RWPE2 (cell line): Measurements from ENCODE around the gene PSAP.

Experiments
- ATAC-seq: fragments of 200-7000 bp; cut with Tn5 transposase; 3 replicates; pipeline ENCODE4 v1.9.1; 2021; ENCODE audit warnings: low read depth
- DNase-seq: peaks from one replicate; pipeline ENCODE4 v3.0.0-alpha.2; 2020; ENCODE audit warnings: low spot score
- H3K27ac ChIP-seq: fragments of 450-650 bp; 2 replicates; pipeline ENCODE4 v1.5.1; 2017; ENCODE audit warnings: mild to moderate bottlenecking; ENCODE audit not compliant: poor library complexity, severe bottlenecking
- H3K27me3 ChIP-seq: fragments of 250-450 bp; sonication (Bioruptor Pico); 2 replicates; pipeline ENCODE4 v1.5.1; 2021; ENCODE audit warnings: mild to moderate bottlenecking, moderate library complexity; ENCODE audit not compliant: insufficient read depth, poor library complexity, severe bottlenecking
- H3K36me3 ChIP-seq: fragments of 250-450 bp; sonication (Bioruptor Pico); 2 replicates; pipeline ENCODE4 v1.5.1; 2020; ENCODE audit warnings: low read depth, mild to moderate bottlenecking, moderate library complexity
- H3K4me1 ChIP-seq: fragments of 250-450 bp; sonication (Bioruptor Pico); 2 replicates; pipeline ENCODE4 v1.5.1; 2021; ENCODE audit warnings: mild to moderate bottlenecking, moderate library complexity; ENCODE audit not compliant: insufficient read depth, poor library complexity, severe bottlenecking
- H3K4me3 ChIP-seq: fragments of 250-450 bp; sonication (Bioruptor Pico); 2 replicates; pipeline ENCODE4 v1.5.1; 2021; ENCODE audit warnings: mild to moderate bottlenecking, moderate library complexity; ENCODE audit not compliant: severe bottlenecking
- H3K9me3 ChIP-seq: fragments of 250-450 bp; sonication (Bioruptor Pico); 2 replicates; pipeline ENCODE4 v1.5.1; 2021; ENCODE audit warnings: mild to moderate bottlenecking, moderate library complexity; ENCODE audit not compliant: severe bottlenecking
- CTCF ChIP-seq: fragments of 450-650 bp; IDR thresholded peaks from one replicate; pipeline ENCODE4 v1.5.1; 2017; ENCODE audit warnings: mild to moderate bottlenecking, moderate library complexity; ENCODE audit not compliant: poor library complexity, severe bottlenecking

Gene PSAP

GRCh38 chr10:71774916-71775702, 75.9 kb downstream of the PSAP start:
- no peaks in the 10 kb centered on the region for H3K36me3 ChIP-seq
- H3K4me1 ChIP-seq: peaks cover 19% of the 10 kb centered on the region
- no peak overlapping the region for H3K4me3 ChIP-seq
- H3K27me3 ChIP-seq: no peaks in the 10 kb centered on the region
- TF ChIP-seq CTCF: no peak
- no peaks in the 10 kb centered on the region for H3K9me3 ChIP-seq
- DNase-seq (no peak), ATAC-seq (no peak)
- H3K27ac ChIP-seq: no peak overlapping the region

- Histone ChIP-seq H3K9me3 (no peaks in the 10 kb centered on the region), H3K27me3 (no peaks in the 10 kb centered on the region), H3K4me1 (peaks cover 32% of the 10 kb centered on the region), H3K27ac (peak within 1 kb of the TSS; percentile 27), H3K4me3 (peak within 1 kb of the TSS; percentile 36), H3K36me3 (no peaks in the 10 kb centered on the region)
- ATAC-seq (peak; percentile 62), DNase-seq (no peak)
- TF ChIP-seq CTCF: peak; percentile 87
Measured at GRCh38 chr10:71773221-71773971, 77.7 kb downstream of the PSAP start, which contains the start of gene VSIR. VSIR (minus strand) TSS chr10:71773520; CDS start chr10:71773439, 81 bp downstream.

GRCh38 chr10:71772832-71773220, 78.2 kb downstream of the PSAP start:
- Histone ChIP-seq H3K9me3 (no peaks in the 10 kb centered on the region), H3K36me3 (no peaks in the 10 kb centered on the region), H3K27me3 (no peaks in the 10 kb centered on the region), H3K27ac (peak overlapping the region; percentile 27), H3K4me1 (peaks cover 38% of the 10 kb centered on the region), H3K4me3 (peak overlapping the region; percentile 36)
- TF ChIP-seq CTCF: no peak
- DNase-seq (no peak), ATAC-seq (peak; percentile 1; the same call in 2 of the 3 replicates)

DNA sequence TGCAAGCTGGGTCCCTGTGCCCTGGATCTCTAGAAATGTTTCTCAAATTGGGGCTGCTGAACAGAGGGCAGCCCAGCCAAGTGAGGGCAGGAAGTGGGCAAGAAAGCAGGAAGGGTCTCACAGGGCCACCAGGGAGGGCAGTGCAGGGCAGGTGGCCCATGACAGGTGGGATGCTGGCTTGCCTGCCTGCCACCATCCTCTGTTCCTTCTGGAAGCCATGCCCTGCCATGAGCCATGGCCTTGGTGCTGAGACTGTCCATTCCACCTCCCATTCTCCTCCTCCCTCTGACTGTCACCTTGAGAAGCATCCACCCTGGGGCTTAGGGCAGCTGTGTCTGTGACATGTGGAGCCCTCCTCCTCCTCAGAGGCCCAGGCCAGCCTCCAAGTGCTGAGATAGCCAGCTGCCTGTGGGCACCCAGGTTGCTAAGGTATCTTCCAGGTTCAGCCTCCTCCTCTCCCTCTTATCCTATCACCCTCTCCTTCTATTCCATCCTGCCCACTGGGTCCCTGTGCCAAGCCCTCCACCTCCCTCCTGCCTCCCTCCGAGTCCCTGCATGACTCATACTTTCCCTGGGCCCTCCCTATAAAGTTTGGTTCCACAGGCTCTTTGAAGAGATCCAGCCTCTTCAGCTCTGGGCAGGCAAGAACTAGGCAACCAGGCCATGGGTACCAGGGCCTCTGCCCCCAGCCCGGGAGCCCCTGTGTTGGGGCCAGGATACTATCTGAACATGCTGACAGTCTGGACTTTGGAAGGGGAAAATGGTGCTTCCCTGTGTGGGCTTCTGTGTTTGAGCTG, 79.0 kb downstream of the PSAP start:
- Histone ChIP-seq H3K36me3 (no peaks in the 10 kb centered on the region), H3K27ac (peak overlapping the region; percentile 27), H3K4me1 (peaks cover 46% of the 10 kb centered on the region), H3K4me3 (no peak overlapping the region), H3K9me3 (no peaks in the 10 kb centered on the region), H3K27me3 (no peaks in the 10 kb centered on the region)
- no peak for TF ChIP-seq CTCF
- ATAC-seq (0 out of 3 replicates have a peak, but pooled peaks have one; percentile 3), DNase-seq (no peak)
